Measurements from ENCODE around the gene MCF2L2.

DNA sequence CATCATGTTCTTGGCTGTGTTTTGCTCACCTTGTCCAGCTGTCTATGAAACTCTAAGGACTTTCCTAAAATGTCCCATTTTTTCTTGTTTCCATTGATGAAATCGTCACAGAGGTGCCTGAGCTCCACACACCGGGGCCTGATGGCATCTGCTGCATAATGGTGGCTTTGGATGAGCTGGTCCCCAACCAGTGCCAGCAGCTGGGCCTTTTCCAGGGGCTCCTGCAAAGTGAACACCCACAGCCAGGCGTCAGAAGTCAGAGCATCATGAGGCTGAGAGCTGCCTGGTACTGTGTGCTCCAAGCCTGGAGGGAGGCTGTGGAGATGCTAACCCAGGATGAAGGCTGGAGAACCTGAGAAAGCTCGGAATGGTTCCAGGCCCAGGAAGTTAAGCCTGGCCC lies 128.4 kb downstream of the MCF2L2 start:
- TF ChIP-seq, protein P1, sequence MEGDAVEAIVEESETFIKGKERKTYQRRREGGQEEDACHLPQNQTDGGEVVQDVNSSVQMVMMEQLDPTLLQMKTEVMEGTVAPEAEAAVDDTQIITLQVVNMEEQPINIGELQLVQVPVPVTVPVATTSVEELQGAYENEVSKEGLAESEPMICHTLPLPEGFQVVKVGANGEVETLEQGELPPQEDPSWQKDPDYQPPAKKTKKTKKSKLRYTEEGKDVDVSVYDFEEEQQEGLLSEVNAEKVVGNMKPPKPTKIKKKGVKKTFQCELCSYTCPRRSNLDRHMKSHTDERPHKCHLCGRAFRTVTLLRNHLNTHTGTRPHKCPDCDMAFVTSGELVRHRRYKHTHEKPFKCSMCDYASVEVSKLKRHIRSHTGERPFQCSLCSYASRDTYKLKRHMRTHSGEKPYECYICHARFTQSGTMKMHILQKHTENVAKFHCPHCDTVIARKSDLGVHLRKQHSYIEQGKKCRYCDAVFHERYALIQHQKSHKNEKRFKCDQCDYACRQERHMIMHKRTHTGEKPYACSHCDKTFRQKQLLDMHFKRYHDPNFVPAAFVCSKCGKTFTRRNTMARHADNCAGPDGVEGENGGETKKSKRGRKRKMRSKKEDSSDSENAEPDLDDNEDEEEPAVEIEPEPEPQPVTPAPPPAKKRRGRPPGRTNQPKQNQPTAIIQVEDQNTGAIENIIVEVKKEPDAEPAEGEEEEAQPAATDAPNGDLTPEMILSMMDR (IDR thresholded peaks at IDR 0.05 in 8 of 11, conservative IDR thresholded peaks at IDR 0.05 in 3 of 11) = no peak
- TF ChIP-seq POLR2AphosphoS5 (IDR thresholded peaks at IDR 0.05) (no peak), POLR2A (IDR thresholded peaks at IDR 0.05) (no peak)

Data from spleen (tissue), 7 donors.